GM18517 (cell line): Measurements from ENCODE around the gene GOLGA6L9.
A peak's percentile ranks its signal among the peaks of the same experiment; 100 is the strongest.
"Not testable (repeated sequence)": the region's sequence is repeated elsewhere in the genome, so short reads cannot be mapped to it uniquely, and the experiment has no call there.

ENCODE experiments used
- ATAC-seq: cut with Tn5 transposase; IDR thresholded peaks from one replicate; pipeline ENCODE4 v1.9.1; 2021; ENCODE audit warnings: mild to moderate bottlenecking, moderate library complexity; ENCODE audit not compliant: unreplicated experiment

GOLGA6L9 gene

DNA sequence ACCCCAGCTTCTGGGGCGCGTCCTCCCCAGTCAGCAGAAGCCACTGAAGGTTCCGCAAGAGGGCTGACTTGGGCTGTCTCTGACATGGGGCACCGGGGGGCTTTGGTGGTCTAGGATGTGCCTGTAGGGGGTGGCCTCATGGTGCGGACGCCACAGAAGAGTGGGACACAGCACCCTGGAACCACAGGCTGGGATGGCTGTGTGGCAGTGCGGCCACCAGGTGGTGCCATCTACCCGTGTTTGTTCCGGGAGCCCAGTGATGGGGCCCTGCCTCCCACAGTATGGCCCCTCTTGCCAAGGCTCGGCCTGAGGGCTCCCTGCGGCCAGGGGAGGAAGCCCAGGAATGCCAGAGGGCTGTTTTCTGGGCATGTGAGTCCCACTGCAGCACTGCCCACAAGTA, 38.6 kb downstream of the GOLGA6L9 start:
- ATAC-seq, result peak; percentile 77

- ATAC-seq, result not testable (repeated sequence)
Observed at GRCh38 chr15:82469381-82469780, 39.8 kb downstream of the GOLGA6L9 start.

GRCh38 chr15:82472269-82472982, 42.8 kb downstream of the GOLGA6L9 start:
- not testable (repeated sequence) for ATAC-seq

DNA sequence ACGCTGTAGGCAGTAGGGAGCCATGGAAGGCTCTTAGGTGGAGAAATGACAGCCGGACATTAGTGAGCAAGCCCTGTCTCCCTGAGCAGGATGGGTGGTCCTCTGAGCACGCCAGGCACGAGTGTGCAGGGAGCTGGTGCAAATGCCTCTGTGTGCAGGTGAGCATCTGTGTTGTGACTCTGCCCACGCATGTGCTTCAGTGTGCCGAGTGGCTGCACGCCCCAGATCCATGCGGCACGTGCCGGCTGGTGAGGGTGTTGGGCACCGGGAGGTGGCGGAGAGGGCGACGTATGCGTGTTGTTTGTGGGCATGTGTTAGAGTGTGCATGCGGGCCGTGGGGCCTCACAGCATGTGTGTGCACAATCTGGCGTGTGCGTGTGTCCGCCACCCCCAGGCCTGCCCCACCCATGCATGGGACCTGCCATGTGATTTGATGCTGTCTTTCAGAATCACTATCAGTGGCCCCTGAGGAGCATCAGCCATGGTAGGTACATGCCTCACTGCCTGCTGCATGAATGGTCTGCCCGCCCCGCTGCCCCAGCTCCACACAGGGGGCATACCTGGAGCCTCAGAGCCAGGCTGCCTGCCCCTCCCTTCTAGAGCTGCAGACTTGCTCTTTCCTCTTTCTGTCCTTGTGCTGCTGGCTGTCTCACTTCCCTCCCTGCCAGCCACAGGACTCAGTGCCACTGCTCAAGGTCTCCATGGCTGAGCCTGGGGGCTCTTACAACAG, 45.1 kb downstream of the GOLGA6L9 start:
- ATAC-seq, result not testable (repeated sequence)

- not testable (repeated sequence) for ATAC-seq
Observed at GRCh38 chr15:82475345-82475967, 45.8 kb downstream of the GOLGA6L9 start.

- ATAC-seq, result not testable (repeated sequence)
Observed at GRCh38 chr15:82476697-82477342, 47.2 kb downstream of the GOLGA6L9 start.

GRCh38 chr15:82477343-82478057, 47.9 kb downstream of the GOLGA6L9 start:
- ATAC-seq, result not testable (repeated sequence)
